Mucosa of rectum (tissue), 2 donors: ENCODE results near the gene DENND5A.

Experiments
- H3K27ac ChIP-seq, 2 donors: one replicate each; pipeline ENCODE4 v1.7.0; 2013; ENCODE audit warnings: inconsistent platforms in 2 of 2, low read depth in 2 of 2, low read length in 2 of 2
- H3K27me3 ChIP-seq, 2 donors: one replicate each; pipeline ENCODE4 v1.7.0; 2013; ENCODE audit warnings: low read length in 2 of 2; ENCODE audit not compliant: control insufficient read depth in 2 of 2, insufficient read depth in 2 of 2
- H3K36me3 ChIP-seq, 2 donors: one replicate each; pipeline ENCODE4 v1.7.0; 2013; ENCODE audit warnings: low read length in 2 of 2; ENCODE audit not compliant: control insufficient read depth in 2 of 2, insufficient read depth in 2 of 2
- H3K4me1 ChIP-seq, 2 donors: one replicate each; pipeline ENCODE4 v1.7.0; 2013; ENCODE audit warnings: low read length in 2 of 2, mild to moderate bottlenecking in 1 of 2; ENCODE audit not compliant: control insufficient read depth in 2 of 2, insufficient read depth in 2 of 2
- H3K4me3 ChIP-seq, 2 donors: one replicate each; pipeline ENCODE4 v1.7.0; 2013; ENCODE audit warnings: low read length in 2 of 2
- H3K9ac ChIP-seq, 2 donors: one replicate each; pipeline ENCODE4 v1.7.0; 2013; ENCODE audit warnings: low read length in 2 of 2, low read depth in 1 of 2, mild to moderate bottlenecking in 1 of 2
- H3K9me3 ChIP-seq, 2 donors: one replicate each; pipeline ENCODE4 v1.7.0; 2013; ENCODE audit warnings: low read length in 2 of 2; ENCODE audit not compliant: control insufficient read depth in 2 of 2
- donor health status: healthy.
- donor health status: Normal muscosa, but diverticular disease.

The DENND5A gene

DNA sequence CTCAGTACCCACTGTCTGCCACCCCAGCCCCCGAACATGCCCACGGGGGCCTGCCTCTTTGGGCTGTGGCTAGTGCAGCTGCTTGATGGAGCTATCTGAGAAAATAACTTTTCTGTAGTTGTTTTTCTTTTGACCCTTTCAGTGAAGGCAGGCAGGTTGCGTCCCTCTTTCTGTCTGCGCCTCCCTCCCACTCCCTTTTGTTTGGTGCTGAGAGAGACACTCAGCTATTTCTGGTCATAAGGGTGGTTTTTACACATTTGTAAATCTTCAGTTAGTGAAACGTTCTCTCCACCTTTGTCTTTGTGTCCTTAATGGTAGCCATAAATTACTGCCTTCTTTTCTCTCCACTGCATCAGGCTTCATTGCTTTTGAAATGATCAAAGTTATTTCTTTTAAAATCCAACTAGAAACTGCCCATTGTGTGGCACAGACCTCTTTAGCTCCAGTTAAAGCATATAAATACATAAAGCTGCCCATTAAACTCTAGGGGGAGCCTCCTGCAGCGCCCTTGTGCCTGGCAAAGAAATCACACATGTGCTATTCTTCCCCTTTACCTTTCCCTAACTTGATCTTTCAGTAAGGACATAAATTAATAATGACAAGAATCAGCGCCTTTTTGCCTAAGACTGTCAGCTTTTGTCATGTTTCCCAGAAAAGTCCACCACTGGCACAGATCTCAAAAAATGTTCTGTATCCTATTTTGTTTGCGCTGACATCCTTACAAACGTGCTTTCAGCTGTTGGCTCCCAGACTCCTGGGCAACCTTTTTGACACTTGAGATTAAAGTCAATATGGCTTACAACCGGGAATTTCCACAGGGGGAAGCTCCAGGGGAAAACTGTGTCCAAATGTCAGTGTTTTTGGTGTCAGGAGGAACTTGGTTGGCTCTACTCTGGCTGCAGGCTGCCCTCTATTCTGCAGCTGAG lies 172.0 kb downstream of the DENND5A start:
- Histone ChIP-seq H3K36me3 (no peaks in the 10 kb centered on the region), H3K9me3 (no peaks in the 10 kb centered on the region), H3K27ac (no peak overlapping the region), H3K27me3 (no peaks in the 10 kb centered on the region), H3K4me3 (no peak overlapping the region), H3K4me1 (peaks cover 19% of the 10 kb centered on the region in 2 donors), H3K9ac (no peak overlapping the region)

- H3K9me3 ChIP-seq, result no peaks in the 10 kb centered on the region
- peak overlapping the region in 1 of 2 donors; percentile 60 for H3K9ac ChIP-seq
- H3K36me3 ChIP-seq, result no peaks in the 10 kb centered on the region
- peak overlapping the region; percentile 17 to 52 for H3K4me3 ChIP-seq
- H3K27ac ChIP-seq, result no peak overlapping the region
- peaks cover 16 to 19% of the 10 kb centered on the region in 2 donors for H3K4me1 ChIP-seq
- no peaks in the 10 kb centered on the region for H3K27me3 ChIP-seq
Measured at GRCh38 chr11:9092072-9092471, 173.1 kb downstream of the DENND5A start.

- H3K9ac ChIP-seq, result peak within 1 kb of the TSS in 1 of 2 donors; percentile 60
- H3K4me3 ChIP-seq, result peak within 1 kb of the TSS; percentile 17 to 52
- peaks cover 15 to 19% of the 10 kb centered on the region in 2 donors for H3K4me1 ChIP-seq
- H3K27ac ChIP-seq, result no peak within 1 kb of the TSS
- H3K9me3 ChIP-seq, result no peaks in the 10 kb centered on the region
- H3K27me3 ChIP-seq, result no peaks in the 10 kb centered on the region
- no peaks in the 10 kb centered on the region for H3K36me3 ChIP-seq
Measured at GRCh38 chr11:9091044-9091922, 173.9 kb downstream of the DENND5A start, which contains the start of gene SCUBE2. Gene SCUBE2, minus strand, starts transcription at chr11:9091599. Its CDS starts 71 bp downstream, at chr11:9091528.

DNA sequence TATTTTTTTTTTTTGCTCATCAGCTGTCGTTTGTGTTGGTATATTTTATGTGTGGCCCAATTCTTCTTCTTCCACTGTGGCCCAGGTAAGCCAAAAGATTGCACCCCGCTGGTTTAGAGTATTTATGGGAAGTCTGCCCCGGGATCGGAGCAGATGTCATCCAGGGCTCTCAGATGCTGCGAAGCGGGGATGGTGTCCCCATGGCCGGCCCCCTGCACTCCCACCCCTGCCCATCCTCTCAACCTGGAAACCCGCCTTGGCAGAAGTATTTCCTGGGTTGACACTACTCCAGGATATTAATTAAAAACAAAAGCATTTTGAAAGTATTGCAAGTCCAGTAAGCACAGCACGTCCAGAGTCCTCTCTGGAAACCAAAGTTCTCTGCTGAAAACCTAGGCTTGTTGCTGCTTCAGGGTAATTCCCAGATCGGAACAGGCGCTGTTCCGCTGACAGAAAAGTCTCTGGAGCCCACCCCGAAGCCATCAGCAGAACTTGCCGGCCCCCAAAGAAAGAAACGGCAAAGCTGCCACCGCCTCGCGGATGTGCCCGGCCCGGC lies 174.6 kb downstream of the DENND5A start:
- H3K9me3 ChIP-seq, result no peaks in the 10 kb centered on the region
- peak overlapping the region in 1 of 2 donors; percentile 37 for H3K4me3 ChIP-seq

DNA sequence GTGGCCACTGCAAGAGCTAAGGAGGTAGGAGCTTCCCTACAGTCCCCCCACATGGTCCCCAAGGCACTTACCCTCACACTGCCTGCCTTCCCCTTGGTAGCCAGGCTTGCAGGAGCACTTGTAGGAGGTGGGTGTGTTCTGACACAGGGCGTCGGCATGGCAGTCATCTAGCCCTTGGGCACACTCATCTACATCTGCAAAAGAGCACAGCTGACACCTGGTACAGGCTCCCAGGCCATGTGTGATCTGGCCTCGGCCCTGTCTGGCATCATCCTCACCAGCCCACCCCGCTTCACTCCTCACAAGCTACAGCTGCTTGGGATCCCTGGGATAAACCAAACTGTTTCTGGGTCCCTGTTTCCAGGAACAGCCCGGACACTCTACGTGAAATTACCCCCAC lies 175.5 kb downstream of the DENND5A start:
- Histone ChIP-seq H3K4me1 (peaks cover 15 to 19% of the 10 kb centered on the region in 2 donors), H3K36me3 (no peaks in the 10 kb centered on the region), H3K9me3 (no peaks in the 10 kb centered on the region), H3K4me3 (peak overlapping the region in 1 of 2 donors; percentile 14), H3K27ac (peak overlapping the region; percentile 70 to 80), H3K9ac (peak overlapping the region in 1 of 2 donors; percentile 44), H3K27me3 (no peaks in the 10 kb centered on the region)

More for the DNA sequence above, 174.6 kb downstream of the DENND5A start:
- H3K9ac ChIP-seq, result peak overlapping the region in 1 of 2 donors; percentile 56
- H3K27me3 ChIP-seq, result no peaks in the 10 kb centered on the region
- H3K27ac ChIP-seq, result no peak overlapping the region
- peaks cover 15 to 19% of the 10 kb centered on the region in 2 donors for H3K4me1 ChIP-seq
- H3K36me3 ChIP-seq, result no peaks in the 10 kb centered on the region

DNA sequence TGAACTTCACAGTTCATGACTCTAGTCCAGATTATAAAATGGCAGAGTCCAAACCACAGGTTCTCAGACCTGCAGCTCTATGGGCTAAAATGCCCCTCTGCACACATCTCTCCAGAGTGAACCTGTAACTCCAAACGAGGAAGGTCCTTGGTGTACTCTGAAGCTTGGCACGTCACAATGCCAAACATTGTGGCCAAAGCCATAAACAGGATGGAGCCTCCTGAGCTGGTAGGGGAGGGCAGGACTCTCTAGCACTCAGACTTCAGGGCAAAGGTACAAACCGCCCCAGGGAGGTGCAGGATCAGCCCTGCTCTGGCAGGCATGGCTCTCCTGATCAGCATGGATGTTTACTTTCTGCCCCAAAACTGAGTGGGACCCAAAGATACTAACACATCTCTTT lies 176.1 kb downstream of the DENND5A start:
- peak overlapping the region; percentile 70 to 80 for H3K27ac ChIP-seq
- H3K4me1 ChIP-seq, result peaks cover 15 to 19% of the 10 kb centered on the region in 2 donors
- H3K9ac ChIP-seq, result no peak overlapping the region
- H3K9me3 ChIP-seq, result no peaks in the 10 kb centered on the region
- H3K4me3 ChIP-seq, result peak overlapping the region in 1 of 2 donors; percentile 9
- H3K27me3 ChIP-seq, result no peaks in the 10 kb centered on the region
- H3K36me3 ChIP-seq, result no peaks in the 10 kb centered on the region
